Lung (tissue), 12 donors: Measurements from ENCODE around the gene CENPP. TPM values are rescaled to one million over a fixed set of nuclear protein-coding genes. Genes with fewer than 3 reads are reported as not detected.

ENCODE experiments used
- ATAC-seq: fragments of 200-7000 bp; cut with Tn5 transposase; one replicate; pipeline ENCODE4 v1.9.1; 2020; ENCODE audit warnings: moderate number of reproducible peaks; ENCODE audit not compliant: insufficient read depth, low FRiP score
- DNase-seq, 3 donors: peaks; one replicate each; pipeline ENCODE4 v3.0.0-alpha.2; 2013 to 2017
- H3K27ac ChIP-seq, 2 donors: one replicate each; pipeline ENCODE4 v1.5.1; 2013; ENCODE audit warnings: mild to moderate bottlenecking in 2 of 2, moderate library complexity in 2 of 2, control low read depth in 1 of 2, inconsistent platforms in 1 of 2, low read depth in 1 of 2, low read length in 1 of 2
- H3K27me3 ChIP-seq, 3 donors: one replicate each; pipeline ENCODE4 v1.5.1; 2013; ENCODE audit warnings: low read length in 2 of 3; ENCODE audit not compliant: control insufficient read depth in 3 of 3, insufficient read depth in 3 of 3
- H3K36me3 ChIP-seq, 4 donors: one replicate each; pipeline ENCODE4 v1.5.1; 2013; ENCODE audit warnings: low read length in 4 of 4, mild to moderate bottlenecking in 1 of 4, moderate library complexity in 1 of 4; ENCODE audit not compliant: control insufficient read depth in 4 of 4, insufficient read depth in 4 of 4
- H3K4me1 ChIP-seq, 5 donors: one replicate each; pipeline ENCODE4 v1.5.1; 2013; ENCODE audit warnings: low read length in 5 of 5, mild to moderate bottlenecking in 2 of 5, moderate library complexity in 1 of 5; ENCODE audit not compliant: control insufficient read depth in 5 of 5, insufficient read depth in 5 of 5
- H3K4me3 ChIP-seq: one replicate; pipeline ENCODE4 v1.5.1; 2013; ENCODE audit warnings: mild to moderate bottlenecking, control low read depth, moderate library complexity
- H3K9ac ChIP-seq, 2 donors: one replicate each; pipeline ENCODE4 v1.5.1; 2013; ENCODE audit warnings: low read length in 2 of 2, control low read depth in 1 of 2; ENCODE audit not compliant: insufficient read depth in 1 of 2
- H3K9me3 ChIP-seq, 4 donors: one replicate each; pipeline ENCODE4 v1.5.1; 2013; ENCODE audit warnings: low read length in 3 of 4, mild to moderate bottlenecking in 1 of 4, moderate library complexity in 1 of 4; ENCODE audit not compliant: control insufficient read depth in 4 of 4, insufficient read depth in 3 of 4
- WGBS, 2 donors: extraction: QIAGEN DNeasy Blood & Tissue Kit; methylation state at CpG; one replicate each; pipeline ENCODE4 v1.1.7; 2013; 5-methylcytosine and 5-hydroxymethylcytosine counted together
- polyA plus RNA-seq, 2 donors: library from polyadenylated mRNA; stranded (reverse); fragments of 200-250 nt; gene quantifications; one replicate each; pipeline ENCODE4 v1.2.1, GENCODE V29; 2013
- total RNA-seq, 2 donors: library from RNA; depleted of rRNA in 1 of 2; stranded (reverse); fragments of >200 nt in 1 of 2; gene quantifications; one replicate each; pipeline ENCODE4 v1.2.1, GENCODE V29; 2014 to 2021
- TF ChIP-seq, protein P1 (sequence below): IDR thresholded peaks from 2 replicates; pipeline ENCODE4 v1.5.1; 2012; ENCODE audit warnings: mild to moderate bottlenecking; ENCODE audit errors: control extremely low read depth, extremely low read depth
- donor health status: control.
- donor health status: control.
- donor health status: Bipolar disorder and iron deficiency.
- donor health status: healthy.
- donor health status: DM: yes; HTN: yes; CAD: no.

Gene CENPP
- total and polyA plus RNA-seq, 4 donors, result 1.2 to 11.8 (median 2.9) TPM

GRCh38 chr9:92492781-92493401 lies 167.1 kb downstream of the CENPP start:
- 76 to 86% methylated on average over 3 of the region's 3 CpGs for WGBS, 2 donors
- H3K27me3 ChIP-seq, result no peaks in the 10 kb centered on the region
- ATAC-seq (no peak), DNase-seq (peak in 2 of 3 donors; percentile 38 to 47)
- H3K27ac ChIP-seq, result no peak overlapping the region
- no peak overlapping the region for H3K9ac ChIP-seq
- peaks cover 0 to 40% (median 4%) of the 10 kb centered on the region in 5 donors for H3K4me1 ChIP-seq
- H3K4me3 ChIP-seq, result no peak overlapping the region
- no peaks in the 10 kb centered on the region for H3K9me3 ChIP-seq
- H3K36me3 ChIP-seq, result peaks cover 0 to 7% (median 0%) of the 10 kb centered on the region in 4 donors
- TF ChIP-seq, protein P1, sequence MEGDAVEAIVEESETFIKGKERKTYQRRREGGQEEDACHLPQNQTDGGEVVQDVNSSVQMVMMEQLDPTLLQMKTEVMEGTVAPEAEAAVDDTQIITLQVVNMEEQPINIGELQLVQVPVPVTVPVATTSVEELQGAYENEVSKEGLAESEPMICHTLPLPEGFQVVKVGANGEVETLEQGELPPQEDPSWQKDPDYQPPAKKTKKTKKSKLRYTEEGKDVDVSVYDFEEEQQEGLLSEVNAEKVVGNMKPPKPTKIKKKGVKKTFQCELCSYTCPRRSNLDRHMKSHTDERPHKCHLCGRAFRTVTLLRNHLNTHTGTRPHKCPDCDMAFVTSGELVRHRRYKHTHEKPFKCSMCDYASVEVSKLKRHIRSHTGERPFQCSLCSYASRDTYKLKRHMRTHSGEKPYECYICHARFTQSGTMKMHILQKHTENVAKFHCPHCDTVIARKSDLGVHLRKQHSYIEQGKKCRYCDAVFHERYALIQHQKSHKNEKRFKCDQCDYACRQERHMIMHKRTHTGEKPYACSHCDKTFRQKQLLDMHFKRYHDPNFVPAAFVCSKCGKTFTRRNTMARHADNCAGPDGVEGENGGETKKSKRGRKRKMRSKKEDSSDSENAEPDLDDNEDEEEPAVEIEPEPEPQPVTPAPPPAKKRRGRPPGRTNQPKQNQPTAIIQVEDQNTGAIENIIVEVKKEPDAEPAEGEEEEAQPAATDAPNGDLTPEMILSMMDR, result no peak

GRCh38 chr9:92493749-92494387 lies 168.1 kb downstream of the CENPP start:
- Histone ChIP-seq H3K4me3 (no peak overlapping the region), H3K9me3 (no peaks in the 10 kb centered on the region), H3K27ac (no peak overlapping the region), H3K36me3 (peaks cover 0 to 7% (median 0%) of the 10 kb centered on the region in 4 donors), H3K27me3 (no peaks in the 10 kb centered on the region), H3K9ac (no peak overlapping the region), H3K4me1 (peaks cover 0 to 36% (median 4%) of the 10 kb centered on the region in 5 donors)
- WGBS, 2 donors, result 91 to 96% methylated on average over 9 of the region's 9 CpGs
- ATAC-seq (no peak), DNase-seq (no peak)
- TF ChIP-seq, protein P1, result no peak

DNA sequence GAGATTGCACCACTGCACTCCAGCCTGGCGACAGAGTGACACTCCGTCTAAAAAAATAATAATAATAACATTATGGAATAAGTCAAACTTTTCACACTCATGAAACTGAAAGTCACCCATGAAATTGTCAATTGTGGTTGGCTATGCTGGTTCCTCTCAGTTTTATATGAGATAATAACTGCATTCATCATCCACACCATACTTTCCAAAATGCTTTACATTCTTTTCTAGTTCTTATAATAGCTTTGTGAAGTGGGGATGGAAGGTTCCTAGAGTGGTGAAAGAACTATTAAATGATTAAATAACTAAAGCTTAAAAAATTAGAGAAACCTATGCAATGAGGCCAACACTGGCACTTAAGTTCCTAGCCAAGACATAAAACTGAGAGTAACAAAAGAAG lies 169.1 kb downstream of the CENPP start:
- no peak overlapping the region for H3K27ac ChIP-seq
- H3K36me3 ChIP-seq, result peaks cover 0 to 7% (median 0%) of the 10 kb centered on the region in 4 donors
- H3K9ac ChIP-seq, result no peak overlapping the region
- DNase-seq (no peak), ATAC-seq (no peak)
- H3K4me3 ChIP-seq, result no peak overlapping the region
- H3K9me3 ChIP-seq, result no peaks in the 10 kb centered on the region
- TF ChIP-seq, protein P1, result no peak
- WGBS, 2 donors, result 82 to 87% methylated on average over 2 of the region's 2 CpGs
- no peaks in the 10 kb centered on the region for H3K27me3 ChIP-seq
- H3K4me1 ChIP-seq, result peaks cover 0 to 32% (median 4%) of the 10 kb centered on the region in 5 donors
